Cardiac muscle cell (in vitro differentiated cells and primary cell): ENCODE measurements around the gene BANK1. TPM values are rescaled to one million over a fixed set of nuclear protein-coding genes. Genes with fewer than 3 reads are reported as not detected.

Experiments
- DNase-seq, 2 donors: peaks; one replicate each; pipeline versions ENCODE4 v3.0.0 to v3.0.0-alpha.2; 2010 to 2017; ENCODE audit warnings: low read depth in 1 of 2, low spot score in 1 of 2
- H3K27ac ChIP-seq: fragments of 200-600 bp; sonication (generic); 2 replicates; pipeline ENCODE4 v1.5.1; 2016
- H3K27me3 ChIP-seq: fragments of 200-600 bp; sonication (generic); 2 replicates; pipeline ENCODE4 v1.6.0; 2016; ENCODE audit warnings: control low read depth
- H3K36me3 ChIP-seq: fragments of 200-600 bp; sonication (generic); 2 replicates; pipeline ENCODE4 v1.5.1; 2016; ENCODE audit warnings: control low read depth
- H3K4me1 ChIP-seq: fragments of 200-600 bp; sonication (generic); 2 replicates; pipeline ENCODE4 v1.8.1; 2017; ENCODE audit warnings: low read depth, mild to moderate bottlenecking, mixed run types
- H3K4me3 ChIP-seq: fragments of 200-600 bp; sonication (generic); 2 replicates; pipeline ENCODE4 v1.5.1; 2016; ENCODE audit warnings: mild to moderate bottlenecking
- H3K9me3 ChIP-seq: fragments of 200-600 bp; sonication (generic); 2 replicates; pipeline ENCODE4 v1.5.1; 2017; ENCODE audit warnings: low read depth, mild to moderate bottlenecking, control low read depth
- CTCF ChIP-seq: IDR thresholded peaks from 2 replicates; pipeline ENCODE4 v1.5.1; 2012; ENCODE audit warnings: low read depth, mild to moderate bottlenecking, low read length
- polyA plus RNA-seq: library from polyadenylated mRNA; unstranded; fragments of >200 nt; fragmentation: Nextera tagmentation; extraction: Ambion mirVana; gene quantifications from 2 replicates; pipeline ENCODE4 v1.2.1, GENCODE V29; 2016
- total RNA-seq: library from RNA; depleted of rRNA; stranded (reverse); fragments of >200 nt; gene quantifications from 2 replicates; pipeline ENCODE4 v1.2.3, GENCODE V29; 2016

BANK1 gene
- total and polyA plus RNA-seq, 2 experiments from 2014 or later, result 0.27 to 0.46 TPM

GRCh38 chr4:102089850-102090621 lies 299.5 kb downstream of the BANK1 start:
- no peaks in the 10 kb centered on the region for H3K9me3 ChIP-seq
- DNase-seq, result no peak
- no peaks in the 10 kb centered on the region for H3K4me1 ChIP-seq
- no peaks in the 10 kb centered on the region for H3K36me3 ChIP-seq
- H3K4me3 ChIP-seq, result no peak overlapping the region
- no peaks in the 10 kb centered on the region for H3K27me3 ChIP-seq
- TF ChIP-seq CTCF, result no peak
- H3K27ac ChIP-seq, result no peak overlapping the region

- Histone ChIP-seq H3K4me1 (no peaks in the 10 kb centered on the region), H3K9me3 (no peaks in the 10 kb centered on the region), H3K27me3 (no peaks in the 10 kb centered on the region), H3K4me3 (no peak overlapping the region), H3K27ac (no peak overlapping the region), H3K36me3 (no peaks in the 10 kb centered on the region)
- no peak for TF ChIP-seq CTCF
- DNase-seq, result no peak
Measured at GRCh38 chr4:102091656-102092055, 301.1 kb downstream of the BANK1 start.

DNA sequence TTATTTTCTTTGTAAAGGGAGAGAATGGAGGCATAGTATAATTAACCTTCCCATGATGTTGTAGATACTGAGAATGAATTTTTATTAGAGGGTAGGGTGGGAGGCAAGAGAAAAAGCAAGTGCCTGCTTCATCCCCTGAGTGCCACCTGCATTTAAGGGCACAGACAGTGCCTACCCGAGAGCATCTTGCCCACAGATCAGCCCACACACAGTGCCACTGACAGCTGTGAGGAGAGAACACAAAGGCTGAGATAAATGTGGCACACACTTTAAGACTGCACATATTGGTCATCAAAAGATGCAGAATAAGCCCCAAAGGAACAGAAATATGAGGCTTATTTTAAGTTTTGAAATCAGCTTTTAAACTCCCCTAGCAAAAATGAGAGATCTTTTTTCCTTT lies 304.0 kb downstream of the BANK1 start:
- Histone ChIP-seq H3K4me1 (no peaks in the 10 kb centered on the region), H3K9me3 (no peaks in the 10 kb centered on the region), H3K27me3 (no peaks in the 10 kb centered on the region), H3K4me3 (no peak overlapping the region), H3K36me3 (no peaks in the 10 kb centered on the region), H3K27ac (no peak overlapping the region)
- TF ChIP-seq CTCF, result no peak
- DNase-seq, result no peak

DNA sequence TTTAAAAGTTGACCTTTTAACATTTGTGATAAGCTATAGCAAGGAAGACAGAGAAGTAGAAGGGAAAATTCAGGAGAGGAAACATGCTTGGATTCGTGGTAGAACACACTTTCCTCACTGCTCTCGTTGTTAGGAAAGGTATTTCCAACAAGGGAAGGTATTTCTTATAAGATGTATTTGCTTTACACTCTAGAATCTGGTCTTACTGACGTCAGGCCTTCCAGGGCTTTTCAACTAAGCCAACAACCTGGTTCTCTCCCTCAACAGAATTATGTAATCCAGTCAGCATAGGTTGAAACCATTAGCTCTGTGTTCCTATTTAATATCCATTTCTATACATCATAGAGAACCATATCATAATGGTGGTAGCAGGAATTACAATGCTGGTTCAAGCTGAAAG lies 312.8 kb downstream of the BANK1 start:
- TF ChIP-seq CTCF, result no peak
- Histone ChIP-seq H3K9me3 (no peaks in the 10 kb centered on the region), H3K27ac (no peak overlapping the region), H3K4me1 (no peaks in the 10 kb centered on the region), H3K27me3 (no peaks in the 10 kb centered on the region), H3K36me3 (no peaks in the 10 kb centered on the region), H3K4me3 (no peak overlapping the region)
- DNase-seq, result no peak

DNA sequence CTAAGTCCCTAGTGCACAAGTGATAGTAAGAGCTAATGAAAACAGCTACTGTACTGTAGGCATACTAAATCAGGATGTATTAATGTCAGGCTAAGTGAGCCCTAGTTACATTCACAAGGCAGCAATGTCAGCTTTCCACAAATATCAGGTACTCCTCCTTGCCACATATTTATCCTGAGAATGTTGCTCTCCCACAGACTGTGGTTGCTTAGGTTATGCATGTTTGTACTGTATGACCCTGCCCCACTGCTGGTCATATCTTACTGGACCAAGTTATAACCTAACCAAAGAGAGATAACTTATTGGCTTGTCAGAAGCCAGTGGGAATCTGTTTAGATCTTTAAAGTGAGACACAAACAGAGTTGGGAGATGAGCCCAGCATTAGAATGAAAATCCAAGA lies 313.7 kb downstream of the BANK1 start:
- H3K9me3 ChIP-seq, result no peaks in the 10 kb centered on the region
- no peaks in the 10 kb centered on the region for H3K27me3 ChIP-seq
- no peak overlapping the region for H3K4me3 ChIP-seq
- no peaks in the 10 kb centered on the region for H3K36me3 ChIP-seq
- TF ChIP-seq CTCF, result no peak
- H3K27ac ChIP-seq, result no peak overlapping the region
- DNase-seq, result no peak
- H3K4me1 ChIP-seq, result no peaks in the 10 kb centered on the region
